Mammary epithelial cell (primary cell): ENCODE measurements around the gene GARIN5A.

ENCODE experiments used
- CTCF ChIP-seq, 2 donors: IDR thresholded peaks in 1 of 2; conservative IDR thresholded peaks in 1 of 2; 2 replicates each; pipeline ENCODE4 v1.5.1; 2011 to 2012; ENCODE audit warnings: inconsistent platforms in 2 of 2, low read length in 2 of 2, mild to moderate bottlenecking in 2 of 2, control low read depth in 1 of 2, low read depth in 1 of 2; ENCODE audit not compliant: insufficient read depth in 1 of 2; ENCODE audit errors: extremely low read depth in 1 of 2
- EZH2 ChIP-seq: IDR thresholded peaks from 2 replicates; pipeline ENCODE4 v1.6.1; 2012; ENCODE audit warnings: low read length, inconsistent platforms, borderline replicate concordance

DNA sequence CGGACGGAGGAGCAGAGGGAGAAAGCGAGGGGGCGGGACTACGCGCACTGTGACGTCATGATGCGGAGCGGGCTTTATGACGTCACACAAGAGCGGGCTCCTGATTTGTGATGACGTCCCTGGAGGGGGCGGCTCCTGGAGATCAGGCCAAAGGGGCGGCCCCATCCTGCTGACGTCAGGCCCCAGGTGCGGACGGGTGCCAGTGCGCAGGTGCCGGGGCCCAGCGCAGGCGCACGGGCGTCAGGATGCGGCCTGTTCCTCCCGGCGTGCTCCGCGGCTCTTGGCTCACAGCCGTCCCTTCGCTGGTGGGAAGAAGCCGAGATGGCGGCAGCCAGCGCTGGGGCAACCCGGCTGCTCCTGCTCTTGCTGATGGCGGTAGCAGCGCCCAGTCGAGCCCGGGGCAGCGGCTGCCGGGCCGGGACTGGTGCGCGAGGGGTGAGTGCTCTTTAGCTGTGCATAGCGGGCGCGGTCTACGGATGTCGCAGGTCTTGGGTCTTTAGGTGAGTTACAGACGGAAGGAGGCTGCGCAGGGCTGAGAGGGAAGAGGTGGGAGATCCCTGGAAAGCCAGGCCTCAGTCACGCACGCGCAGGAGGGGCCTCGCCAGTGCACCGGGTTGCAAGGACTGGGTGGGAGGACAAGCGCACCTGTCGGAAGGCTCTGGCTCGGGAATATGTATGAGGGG lies at the start of gene GARIN5A, which contains the start of gene EMC10:
- TF ChIP-seq CTCF (conservative IDR thresholded peaks at IDR 0.05 in 1 of 2, IDR thresholded peaks at IDR 0.05 in 1 of 2; ENCODE audit: extremely low read depth in 1 of 2, insufficient read depth in 1 of 2, low read depth in 1 of 2, low read length in 2 of 2) (no peak), EZH2 (no peak)
